WTC11 (cell line): ENCODE measurements around the gene CAD.

Experiments used
- CTCF ChIP-seq: fragments of 200-600 bp; IDR thresholded peaks from 2 replicates; pipeline ENCODE4 v1.8.0; 2022; ENCODE audit warnings: antibody characterized with exemption
- MAX ChIP-seq: sonication (generic); formaldehyde crosslinking; IDR thresholded peaks from 2 replicates; pipeline ENCODE4 v1.8.0; 2022; ENCODE audit warnings: mild to moderate bottlenecking, missing genetic modification reagents
- NFE2L1 ChIP-seq: sonication (generic); formaldehyde crosslinking; IDR thresholded peaks from 2 replicates; pipeline ENCODE4 v1.8.1; 2023; ENCODE audit warnings: missing genetic modification reagents
- ZNF232 ChIP-seq: sonication (generic); formaldehyde crosslinking; IDR thresholded peaks from 2 replicates; pipeline ENCODE4 v1.8.0; 2022; ENCODE audit warnings: mild to moderate bottlenecking, missing genetic modification reagents
- ZNF423 ChIP-seq: fragments of 250-450 bp; sonication (Bioruptor Pico); IDR thresholded peaks from 2 replicates; pipeline ENCODE4 v2.1.2; 2022; ENCODE audit warnings: mild to moderate bottlenecking, moderate library complexity
- ZNF512 ChIP-seq: sonication (generic); formaldehyde crosslinking; IDR thresholded peaks from 2 replicates; pipeline ENCODE4 v1.8.1; 2022; ENCODE audit warnings: missing genetic modification reagents, borderline replicate concordance
- TF ChIP-seq, protein P1 (sequence below): fragments of 250-450 bp; sonication (Bioruptor Pico); IDR thresholded peaks from 2 replicates; pipeline ENCODE4 v1.9.0; 2021; ENCODE audit warnings: mild to moderate bottlenecking

- TF ChIP-seq ZNF423 (CRISPR knock-in tag) (no peak), ZNF512 (CRISPR knock-in tag) (no peak), CTCF (no peak), NFE2L1 (CRISPR knock-in tag) (no peak), MAX (no peak), ZNF232 (CRISPR knock-in tag) (no peak)
- TF ChIP-seq, protein P1, sequence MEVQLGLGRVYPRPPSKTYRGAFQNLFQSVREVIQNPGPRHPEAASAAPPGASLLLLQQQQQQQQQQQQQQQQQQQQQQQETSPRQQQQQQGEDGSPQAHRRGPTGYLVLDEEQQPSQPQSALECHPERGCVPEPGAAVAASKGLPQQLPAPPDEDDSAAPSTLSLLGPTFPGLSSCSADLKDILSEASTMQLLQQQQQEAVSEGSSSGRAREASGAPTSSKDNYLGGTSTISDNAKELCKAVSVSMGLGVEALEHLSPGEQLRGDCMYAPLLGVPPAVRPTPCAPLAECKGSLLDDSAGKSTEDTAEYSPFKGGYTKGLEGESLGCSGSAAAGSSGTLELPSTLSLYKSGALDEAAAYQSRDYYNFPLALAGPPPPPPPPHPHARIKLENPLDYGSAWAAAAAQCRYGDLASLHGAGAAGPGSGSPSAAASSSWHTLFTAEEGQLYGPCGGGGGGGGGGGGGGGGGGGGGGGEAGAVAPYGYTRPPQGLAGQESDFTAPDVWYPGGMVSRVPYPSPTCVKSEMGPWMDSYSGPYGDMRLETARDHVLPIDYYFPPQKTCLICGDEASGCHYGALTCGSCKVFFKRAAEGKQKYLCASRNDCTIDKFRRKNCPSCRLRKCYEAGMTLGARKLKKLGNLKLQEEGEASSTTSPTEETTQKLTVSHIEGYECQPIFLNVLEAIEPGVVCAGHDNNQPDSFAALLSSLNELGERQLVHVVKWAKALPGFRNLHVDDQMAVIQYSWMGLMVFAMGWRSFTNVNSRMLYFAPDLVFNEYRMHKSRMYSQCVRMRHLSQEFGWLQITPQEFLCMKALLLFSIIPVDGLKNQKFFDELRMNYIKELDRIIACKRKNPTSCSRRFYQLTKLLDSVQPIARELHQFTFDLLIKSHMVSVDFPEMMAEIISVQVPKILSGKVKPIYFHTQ (CRISPR knock-in tag): no peak
Observed at GRCh38 chr2:27179344-27180000, 37.7 kb upstream of the CAD start.
